ENCODE results near the gene R3HDM4.
"Not testable (repeated sequence)": the region's sequence is repeated elsewhere in the genome, so short reads cannot be mapped to it uniquely, and the experiment has no call there.

The R3HDM4 gene

GRCh38 chr19:867301-867793 is 45.7 kb downstream of the R3HDM4 start:
- FAIRE-seq (no peak), DNase-seq (ENCODE audit: insufficient read length, low spot score) (no peak)
- TF ChIP-seq POLR2A (IDR thresholded peaks at IDR 0.05; ENCODE audit: low read depth, low read length) = no peak

GRCh38 chr19:866769-867300 is 46.2 kb downstream of the R3HDM4 start:
- FAIRE-seq = no peak
- TF ChIP-seq POLR2A (IDR thresholded peaks at IDR 0.05; ENCODE audit: low read depth, low read length) = no peak

GRCh38 chr19:863315-863620 is 49.8 kb downstream of the R3HDM4 start:
- FAIRE-seq = no peak
- TF ChIP-seq POLR2A (IDR thresholded peaks at IDR 0.05; ENCODE audit: low read depth, low read length) = no peak
- no peak for DNase-seq (ENCODE audit: insufficient read length, low spot score)

More at GRCh38 chr19:866769-867300, 46.2 kb downstream of the R3HDM4 start:
- no peak for DNase-seq (ENCODE audit: insufficient read length, low spot score)

- no peak for DNase-seq (ENCODE audit: insufficient read length, low spot score)
- FAIRE-seq = no peak
- no peak for TF ChIP-seq POLR2A (IDR thresholded peaks at IDR 0.05; ENCODE audit: low read depth, low read length)
Observed at GRCh38 chr19:862581-863314, 50.3 kb downstream of the R3HDM4 start.

- no peak for DNase-seq (ENCODE audit: insufficient read length, low spot score)
- no peak for TF ChIP-seq POLR2A (IDR thresholded peaks at IDR 0.05; ENCODE audit: low read depth, low read length)
- no peak for FAIRE-seq
Observed at GRCh38 chr19:861756-862580, 51.1 kb downstream of the R3HDM4 start.

GRCh38 chr19:861141-861755 is 51.8 kb downstream of the R3HDM4 start:
- FAIRE-seq (no peak), DNase-seq (ENCODE audit: insufficient read length, low spot score) (no peak)
- no peak for TF ChIP-seq POLR2A (IDR thresholded peaks at IDR 0.05; ENCODE audit: low read depth, low read length)

- no peak for DNase-seq (ENCODE audit: insufficient read length, low spot score)
- no peak for FAIRE-seq
- no peak for TF ChIP-seq POLR2A (IDR thresholded peaks at IDR 0.05; ENCODE audit: low read depth, low read length)
Observed at GRCh38 chr19:858868-859843, 53.9 kb downstream of the R3HDM4 start, which contains the start of gene CFD. Gene CFD, plus strand, starts transcription at chr19:859664. Its CDS starts 26 bp downstream, at chr19:859690.

GRCh38 chr19:858284-858683 is 54.7 kb downstream of the R3HDM4 start:
- FAIRE-seq = no peak
- DNase-seq (ENCODE audit: insufficient read length, low spot score) = no peak
- no peak for TF ChIP-seq POLR2A (IDR thresholded peaks at IDR 0.05; ENCODE audit: low read depth, low read length)

GRCh38 chr19:855566-856120 is 57.4 kb downstream of the R3HDM4 start:
- no peak for TF ChIP-seq POLR2A (IDR thresholded peaks at IDR 0.05; ENCODE audit: low read depth, low read length)
- FAIRE-seq (no peak), DNase-seq (ENCODE audit: insufficient read length, low spot score) (no peak)

- TF ChIP-seq POLR2A (IDR thresholded peaks at IDR 0.05; ENCODE audit: low read depth, low read length) = no peak
- no peak for FAIRE-seq
- no peak for DNase-seq (ENCODE audit: insufficient read length, low spot score)
Observed at GRCh38 chr19:855142-855541, 57.9 kb downstream of the R3HDM4 start.

GRCh38 chr19:854549-854948 is 58.5 kb downstream of the R3HDM4 start:
- FAIRE-seq (no peak), DNase-seq (ENCODE audit: insufficient read length, low spot score) (no peak)
- no peak for TF ChIP-seq POLR2A (IDR thresholded peaks at IDR 0.05; ENCODE audit: low read depth, low read length)

GRCh38 chr19:853614-854220 is 59.3 kb downstream of the R3HDM4 start:
- FAIRE-seq; DNase-seq (ENCODE audit: insufficient read length, low spot score): not testable (repeated sequence)
